Hematopoietic multipotent progenitor cell treated with erythropoietin and hydrocortisone succinate and interleukin-3 and kit ligand, for 17 days (in vitro differentiated cells): Measurements from ENCODE around the gene LRRC8D.
"Not testable (repeated sequence)": the region's sequence is repeated elsewhere in the genome, so short reads cannot be mapped to it uniquely, and the experiment has no call there.

Experiments
- DNase-seq: peaks from one replicate; pipeline ENCODE4 v3.0.0-alpha.2; 2015; ENCODE audit warnings: low spot score

The LRRC8D gene

DNA sequence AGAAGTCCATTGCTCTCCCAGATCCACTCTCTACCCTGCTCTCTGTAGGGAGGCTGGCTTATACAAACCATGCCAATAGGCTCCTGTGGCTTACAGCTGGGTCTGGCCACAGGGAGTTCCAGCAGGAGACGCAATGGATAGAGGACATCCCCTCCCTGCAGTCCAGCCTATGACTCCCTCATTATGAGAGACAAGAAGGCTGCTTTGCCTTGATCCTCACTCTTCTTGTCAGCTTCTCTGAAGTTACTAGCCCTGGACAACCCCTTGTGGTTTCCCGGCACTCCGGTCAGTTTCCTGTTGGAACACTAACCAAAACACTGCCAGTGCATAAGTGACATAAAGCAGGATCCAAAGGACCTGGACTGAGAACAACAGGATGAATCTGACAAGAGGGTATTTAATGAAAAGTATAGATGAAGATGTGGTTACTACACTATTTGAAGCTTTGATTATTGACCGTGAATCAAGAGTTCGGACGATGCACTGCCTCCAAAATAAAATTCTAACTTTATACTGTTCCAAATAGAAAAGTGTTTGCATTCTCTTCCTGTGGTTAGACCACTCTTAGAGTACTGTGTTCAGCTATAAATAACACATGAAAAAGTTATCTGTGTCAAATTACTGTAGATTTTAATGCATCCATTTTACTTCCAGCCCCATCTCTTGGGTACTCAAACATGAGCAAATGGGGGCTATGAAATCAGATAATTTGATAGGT, 141.4 kb downstream of the LRRC8D start:
- DNase-seq, result no peak

DNA sequence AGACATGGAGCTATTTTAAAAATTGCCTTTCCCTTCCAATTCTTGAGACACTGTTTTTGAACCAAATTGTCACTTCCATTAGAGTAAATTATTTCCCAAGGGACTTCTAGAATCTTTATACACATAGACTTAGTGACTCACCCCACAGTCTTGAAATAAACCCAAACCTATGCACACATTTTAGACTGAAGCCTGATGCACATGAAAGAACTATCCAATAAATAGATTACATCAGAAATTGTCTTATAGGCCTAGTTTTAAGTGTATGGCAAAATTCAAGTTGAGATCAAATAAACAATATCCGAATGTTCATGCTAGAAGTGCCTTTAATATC, 141.9 kb downstream of the LRRC8D start:
- no peak for DNase-seq

DNA sequence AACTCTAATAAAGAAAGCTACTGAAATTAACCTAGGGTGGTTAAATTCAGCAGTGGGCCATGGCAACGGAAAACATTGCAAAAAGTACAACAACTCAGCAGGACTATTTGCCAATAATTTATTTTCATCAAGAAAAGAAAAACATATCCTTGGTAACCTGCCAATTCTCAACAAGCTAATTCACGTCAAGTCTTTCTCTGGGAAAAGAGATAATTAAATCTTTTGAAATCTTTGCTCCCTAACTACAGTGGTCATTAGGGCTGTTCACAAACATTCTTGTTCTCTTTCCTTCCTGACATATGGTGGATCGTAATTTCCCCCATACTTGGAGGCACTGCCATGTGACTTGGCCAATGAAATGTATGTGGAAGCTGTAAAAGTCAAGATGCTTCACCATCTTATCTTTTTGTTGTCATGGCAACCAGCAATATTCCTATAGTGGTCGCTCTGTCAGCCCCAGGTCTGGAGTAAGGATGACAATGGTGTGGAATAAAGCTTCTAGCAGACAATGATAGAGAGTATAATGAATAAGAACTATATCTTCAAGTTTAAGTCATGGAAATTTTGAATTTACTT, 144.4 kb downstream of the LRRC8D start:
- DNase-seq, result no peak

DNA sequence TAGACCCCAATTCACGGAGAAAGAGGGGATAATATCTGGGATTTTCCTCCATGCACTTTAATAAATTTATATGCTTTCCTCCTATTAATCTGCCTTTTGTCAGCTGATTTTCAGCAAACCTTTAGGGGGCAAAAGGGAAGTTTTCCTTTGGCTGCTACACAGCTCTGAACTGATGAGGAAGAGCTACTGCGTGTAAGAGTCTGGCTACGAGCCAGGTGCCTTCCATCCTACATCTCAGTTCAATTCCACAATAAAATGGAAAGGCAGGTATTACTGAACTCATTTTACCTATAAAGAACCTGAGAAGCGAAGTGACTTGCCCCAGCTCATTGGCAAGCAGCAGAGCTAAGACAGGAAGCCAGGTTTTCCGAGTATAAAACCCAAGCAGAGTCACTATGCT, 145.8 kb downstream of the LRRC8D start:
- no peak for DNase-seq

DNA sequence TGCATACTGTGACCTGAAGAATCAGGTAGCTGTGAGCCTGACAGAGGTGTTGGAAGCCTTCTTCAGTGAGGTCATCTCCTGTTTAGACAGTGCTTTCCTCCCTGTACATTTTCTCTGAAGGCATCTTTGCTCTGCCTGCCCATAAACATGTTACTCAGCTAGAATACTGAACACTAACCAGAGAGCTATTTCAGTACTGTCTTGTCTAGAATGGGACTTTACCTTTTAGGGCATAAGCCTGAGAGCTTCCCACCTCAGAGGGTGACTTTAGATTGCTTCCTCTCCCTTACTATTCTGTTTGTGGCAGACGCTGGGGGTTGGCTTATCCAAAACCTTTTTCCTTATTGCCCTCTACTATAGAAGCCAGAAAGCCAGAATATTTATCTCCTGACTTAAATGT, 150.8 kb downstream of the LRRC8D start:
- DNase-seq, result no peak

DNA sequence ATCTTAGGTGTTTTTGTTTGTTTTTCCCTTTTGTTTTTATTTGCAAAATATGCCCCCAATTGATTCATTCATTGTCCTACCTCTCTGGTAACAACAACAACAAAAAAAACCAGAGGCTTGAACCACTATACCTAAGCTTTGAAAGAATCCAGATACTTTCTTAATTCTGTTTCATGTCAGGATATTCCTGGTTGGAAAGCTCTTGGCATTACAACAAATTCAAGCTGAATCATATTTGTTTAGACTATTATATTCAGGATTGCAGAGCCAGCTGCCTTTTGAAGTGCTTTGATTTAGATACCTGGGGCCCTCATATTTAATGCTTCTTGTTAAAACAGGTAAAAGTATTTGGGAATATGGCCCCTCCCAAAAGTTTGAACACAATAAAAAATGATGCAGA, 151.2 kb downstream of the LRRC8D start:
- no peak for DNase-seq

DNA sequence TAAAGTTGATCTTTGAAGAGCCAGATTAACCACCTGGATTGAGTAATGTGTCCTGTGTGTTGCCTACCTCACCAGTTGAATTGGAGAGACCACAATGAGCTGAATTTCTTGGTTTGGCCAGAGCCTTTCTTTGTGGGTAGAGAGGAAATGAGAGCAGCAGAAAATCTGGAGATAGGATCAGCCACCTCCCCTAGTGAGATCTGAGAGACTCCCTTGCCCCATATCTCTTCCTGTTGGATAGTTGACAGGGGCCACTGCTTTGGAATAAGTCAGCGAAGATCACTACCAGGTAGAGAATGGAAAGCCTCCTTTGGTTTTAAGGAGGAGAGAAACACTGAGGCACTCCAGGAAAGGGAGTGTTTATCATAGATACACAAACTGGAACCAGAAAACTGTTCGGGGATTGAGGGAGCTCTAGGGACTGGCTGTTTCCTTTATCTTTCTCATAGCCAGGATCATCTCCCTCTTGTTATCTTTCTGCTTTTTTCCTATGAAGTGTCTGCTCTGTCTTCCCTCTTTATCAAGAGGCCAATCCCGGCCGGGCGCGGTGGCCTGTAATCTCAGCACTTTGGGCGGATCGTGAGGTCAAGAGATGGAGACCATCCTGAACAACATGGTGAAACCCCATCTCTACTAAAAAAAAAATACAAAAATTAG, 152.8 kb downstream of the LRRC8D start:
- no peak for DNase-seq

DNA sequence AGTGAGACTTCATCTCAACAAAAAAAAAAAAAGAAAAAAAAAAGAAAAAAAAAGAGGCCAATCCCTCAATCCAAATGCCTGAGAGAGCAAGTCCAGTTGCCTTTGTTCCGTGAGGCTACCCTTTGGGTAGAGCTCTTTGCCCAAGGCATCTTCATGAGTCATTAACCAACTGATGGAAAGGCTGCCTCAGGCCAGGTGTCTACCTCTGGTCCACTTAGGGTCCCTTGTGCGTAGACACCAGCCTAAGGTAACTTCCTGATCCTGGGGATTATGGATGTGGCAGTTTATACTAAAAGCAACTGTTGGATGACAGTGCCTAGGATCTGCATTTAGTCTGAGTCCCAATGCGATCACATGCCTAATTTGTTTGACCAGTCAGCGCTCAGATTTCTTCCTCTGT, 153.4 kb downstream of the LRRC8D start:
- no peak for DNase-seq

DNA sequence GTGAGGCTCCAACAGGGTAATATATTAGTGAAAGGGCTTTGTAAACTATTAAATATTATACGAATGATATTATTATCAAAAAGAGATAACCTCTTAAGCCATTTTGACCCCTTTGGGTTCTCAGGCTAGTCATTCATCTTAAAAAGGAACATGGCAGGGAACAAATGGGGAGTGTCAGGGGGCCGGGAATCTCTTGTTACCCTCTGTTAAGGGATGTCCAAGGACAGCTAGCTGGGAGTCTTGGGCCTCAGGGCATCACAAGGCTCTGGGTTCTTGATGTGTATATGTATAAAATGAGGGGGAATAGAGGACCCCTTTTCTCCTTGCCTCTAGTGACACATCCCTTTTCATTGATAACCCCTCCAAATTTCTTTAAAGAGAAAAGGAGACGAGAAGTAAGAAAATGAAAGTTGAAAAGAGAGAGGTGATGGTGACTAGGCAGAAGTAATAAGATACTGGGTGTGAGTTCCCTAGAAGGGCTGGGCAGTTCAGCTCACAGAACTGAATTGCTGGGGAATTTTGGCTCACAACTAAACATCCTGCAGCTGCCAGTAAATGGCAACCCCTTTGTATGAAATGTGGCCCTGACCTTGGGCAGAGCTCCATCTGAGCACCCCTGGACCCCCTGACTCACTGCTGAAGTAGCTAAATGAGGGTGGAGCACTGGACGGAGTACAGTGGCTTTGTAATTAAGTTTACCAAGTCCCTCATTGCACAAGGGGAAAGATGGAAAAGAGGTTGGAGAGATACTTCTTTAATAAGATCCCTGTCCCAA, 154.1 kb downstream of the LRRC8D start:
- peak; percentile 33 for DNase-seq

DNA sequence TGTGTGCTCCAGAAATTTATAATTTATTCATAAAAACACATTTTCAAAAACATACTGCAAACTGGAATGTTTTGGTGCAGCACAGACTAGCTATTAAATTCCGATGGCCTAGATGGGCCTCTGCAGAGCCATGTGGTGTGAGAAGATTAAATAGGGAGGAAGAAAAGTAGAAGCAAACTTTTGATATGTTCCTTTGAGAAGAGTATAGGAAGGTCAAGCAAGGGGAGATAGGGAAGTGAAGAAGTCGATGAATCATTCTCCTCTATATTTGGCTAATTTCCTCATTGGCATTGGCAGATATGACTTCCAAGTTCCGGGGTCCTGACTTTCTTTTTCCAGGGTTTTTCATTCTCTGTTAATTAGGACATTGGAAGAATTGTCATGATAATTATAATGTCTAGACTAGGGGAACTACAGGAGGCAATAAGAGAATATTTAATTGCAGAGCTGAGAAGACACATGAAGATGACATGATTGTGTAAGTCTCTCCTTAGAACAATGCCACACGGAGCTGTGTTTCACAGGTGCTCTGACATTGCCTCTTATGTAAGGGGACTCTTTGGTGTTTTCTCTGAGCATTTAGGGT, 154.8 kb downstream of the LRRC8D start:
- peak; percentile 19 for DNase-seq

DNA sequence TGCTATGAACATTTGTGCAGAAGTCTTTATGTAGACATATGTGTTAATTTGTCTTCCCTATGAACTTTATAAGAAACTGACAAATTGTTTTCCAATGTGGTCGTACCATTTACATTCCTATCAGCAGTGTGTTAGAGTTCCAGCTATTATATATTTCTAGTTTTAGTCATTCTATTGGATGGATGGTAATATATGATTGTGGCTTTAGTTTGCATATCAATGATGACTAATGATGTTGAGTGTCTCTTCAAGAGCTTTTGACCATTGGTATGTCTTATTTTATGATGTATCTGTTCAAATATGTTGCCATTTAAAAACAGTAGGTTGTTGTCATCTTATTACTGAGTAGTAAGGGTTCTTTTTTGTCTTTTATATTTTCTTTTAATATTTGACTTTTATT, 157.9 kb downstream of the LRRC8D start:
- DNase-seq, result no peak

DNA sequence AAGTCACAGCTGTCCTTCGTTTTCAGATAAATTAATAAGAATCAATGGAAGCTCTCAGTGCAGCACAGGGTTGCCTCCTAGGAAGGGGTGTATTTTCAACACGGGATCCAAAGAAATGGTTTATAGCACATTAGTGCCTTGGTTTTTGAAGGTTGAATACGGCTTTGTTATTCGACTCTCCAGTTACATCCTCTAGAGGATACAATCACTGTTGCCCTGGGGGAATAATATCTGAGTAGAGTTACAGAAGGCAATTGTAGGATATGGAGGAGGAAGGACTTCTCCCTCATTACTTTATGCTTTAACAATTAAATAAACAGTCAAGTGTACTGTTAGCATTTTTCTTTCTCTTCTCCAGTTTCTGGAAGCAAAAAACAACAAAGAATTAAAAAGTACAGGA, 159.8 kb downstream of the LRRC8D start:
- no peak for DNase-seq

DNA sequence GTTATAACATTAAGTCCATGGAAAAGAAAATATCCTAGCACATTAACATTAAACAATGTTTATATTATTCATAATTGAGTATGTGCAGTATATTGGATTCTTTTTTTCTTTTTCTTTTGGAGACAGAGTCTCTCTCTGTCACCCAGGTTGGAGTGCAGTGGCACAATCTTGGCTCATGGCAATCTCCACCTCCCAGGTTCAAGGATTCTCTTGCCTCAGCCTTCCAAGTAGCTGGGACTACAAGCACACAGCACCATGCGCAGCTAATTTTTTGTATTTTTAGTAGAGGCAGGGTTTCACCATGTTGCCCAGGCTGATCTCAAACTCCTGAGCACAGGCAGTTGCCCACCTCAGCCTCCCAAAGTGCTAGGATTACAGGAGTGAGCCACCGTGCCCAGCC, 162.0 kb downstream of the LRRC8D start:
- not testable (repeated sequence) for DNase-seq

DNA sequence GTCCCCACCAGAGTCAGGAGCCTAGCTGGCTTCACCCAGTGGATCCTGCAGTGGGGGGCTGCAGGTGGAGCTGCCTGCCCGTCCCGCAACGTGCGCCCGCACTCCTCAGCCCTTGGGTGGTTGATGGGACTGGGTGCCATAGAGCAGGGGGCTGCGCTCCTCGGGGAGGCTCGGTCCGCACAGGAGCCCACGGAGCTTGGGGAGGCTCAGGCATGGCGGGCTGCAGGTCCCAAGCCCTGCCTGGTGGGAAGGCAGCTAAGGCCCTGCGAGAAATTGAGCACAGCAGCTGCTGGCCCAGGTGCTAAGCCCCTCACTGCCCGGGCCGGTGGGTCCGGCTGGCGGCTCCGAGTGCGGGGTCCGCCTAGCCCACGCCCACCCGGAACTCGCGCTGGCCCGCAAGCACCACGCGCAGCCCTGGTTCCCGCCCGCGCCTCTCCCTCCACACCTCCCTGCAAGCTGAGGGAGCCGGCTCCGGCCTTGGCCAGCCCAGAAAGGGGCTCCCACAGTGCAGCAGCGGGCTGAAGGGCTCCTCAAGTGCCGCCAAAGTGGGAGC, 163.8 kb downstream of the LRRC8D start:
- DNase-seq, result not testable (repeated sequence)

DNA sequence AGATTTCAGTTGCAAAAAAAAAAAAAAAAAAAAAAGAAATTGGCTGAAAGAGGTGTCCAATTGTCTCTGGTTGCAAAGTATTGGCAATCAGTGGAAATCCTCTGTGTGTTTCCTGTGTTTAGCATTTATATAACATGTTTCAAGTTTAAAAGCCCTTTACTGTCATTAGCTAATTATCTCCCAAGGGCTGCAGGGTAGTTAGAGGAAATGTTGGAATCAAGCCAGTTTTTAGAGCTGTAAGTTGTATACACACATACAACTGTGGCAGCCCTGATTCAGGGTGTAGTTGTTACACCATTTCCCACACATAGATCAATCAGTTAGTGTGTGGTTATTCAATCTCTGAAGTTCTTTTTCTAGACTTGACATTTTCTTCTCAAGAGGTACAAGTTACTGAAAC, 165.2 kb downstream of the LRRC8D start:
- peak; percentile 44 for DNase-seq
